Testis (tissue), 3 donors: ENCODE results near the gene HORMAD2. TPM values are rescaled to one million over a fixed set of nuclear protein-coding genes. Genes with fewer than 3 reads are reported as not detected.
A peak's percentile ranks its signal among the peaks of the same experiment; 100 is the strongest.

ENCODE experiments used
- DNase-seq: peaks from one replicate; pipeline ENCODE4 v3.0.0-alpha.2; 2019
- H3K27ac ChIP-seq, 2 donors: fragments of 200-600 bp; sonication (generic); one replicate each; pipeline ENCODE4 v1.5.1; 2019
- H3K27me3 ChIP-seq: fragments of 200-600 bp; sonication (generic); one replicate; pipeline ENCODE4 v1.5.1; 2019
- H3K36me3 ChIP-seq: fragments of 200-600 bp; sonication (generic); one replicate; pipeline ENCODE4 v1.5.1; 2017; ENCODE audit warnings: low read depth; ENCODE audit errors: missing control alignments
- H3K4me1 ChIP-seq: fragments of 200-600 bp; sonication (generic); one replicate; pipeline ENCODE4 v1.5.1; 2019
- H3K4me3 ChIP-seq, 2 donors: fragments of 200-600 bp; sonication (generic); one replicate each; pipeline ENCODE4 v1.5.1; 2017 to 2019
- H3K9me3 ChIP-seq: fragments of 200-600 bp; sonication (generic); one replicate; pipeline ENCODE4 v1.5.1; 2017
- CTCF ChIP-seq, 3 experiments: fragments of 450-650 bp in 2 of 3; fragments of 200-600 bp in 1 of 3; sonication (generic) in 1 of 3; IDR thresholded peaks; one replicate each; pipeline ENCODE4 v1.5.1; 2016 to 2019; ENCODE audit warnings: antibody characterized with exemption in 3 of 3, mild to moderate bottlenecking in 2 of 3, moderate library complexity in 1 of 3
- POLR2A ChIP-seq: fragments of 450-650 bp; IDR thresholded peaks from one replicate; pipeline ENCODE4 v1.6.1; 2017; ENCODE audit warnings: antibody characterized with exemption, mild to moderate bottlenecking, moderate library complexity
- WGBS, 2 donors: methylation state at CpG; one replicate each; pipeline ENCODE4 v1.1.5; 2018; 5-methylcytosine and 5-hydroxymethylcytosine counted together
- intact Hi-C: fragments of 100-400 bp; cut with DNase I; formaldehyde crosslinking; loops from one replicate; pipeline ENCODE4 v1.15.1; 2023; ENCODE audit warnings: low total_unique reads
- polyA plus RNA-seq: library from polyadenylated mRNA; stranded (reverse); fragments of 350-450 nt; fragmentation: Illumina TruSeq; extraction: RNeasy Lipid Tissue Mini Kit (QIAGEN cat#74804); gene quantifications from one replicate; pipeline ENCODE4 v1.2.3, GENCODE V29; 2014; ENCODE audit warnings: low read depth, low replicate concordance; ENCODE audit not compliant: insufficient read depth
- total RNA-seq, 2 donors: library from RNA; depleted of rRNA; stranded (reverse); fragments of >200 nt; gene quantifications; one replicate each; pipeline ENCODE4 v1.2.3, GENCODE V29; 2016

Gene HORMAD2
- total and polyA plus RNA-seq, 3 donors from 2014 or later: 14.7 to 45.2 (median 24.2) TPM

GRCh38 chr22:30159561-30160353 lies 79.5 kb downstream of the HORMAD2 start:
- no peak for TF ChIP-seq CTCF (IDR thresholded peaks at IDR 0.05)
- TF ChIP-seq POLR2A: no peak
- Histone ChIP-seq H3K4me3 (no peak overlapping the region), H3K27ac (no peak overlapping the region), H3K36me3 (no peaks in the 10 kb centered on the region), H3K4me1 (no peaks in the 10 kb centered on the region), H3K27me3 (no peaks in the 10 kb centered on the region), H3K9me3 (no peaks in the 10 kb centered on the region)
- peak; percentile 45 for DNase-seq
- intact Hi-C loops: no loop called here
- 77 to 79% methylated on average over 2 of the region's 2 CpGs for WGBS, 2 donors

- Histone ChIP-seq H3K4me1 (no peaks in the 10 kb centered on the region), H3K9me3 (no peaks in the 10 kb centered on the region), H3K27ac (no peak overlapping the region), H3K36me3 (no peaks in the 10 kb centered on the region), H3K27me3 (no peaks in the 10 kb centered on the region), H3K4me3 (no peak overlapping the region)
- intact Hi-C loops: no loop called here
- TF ChIP-seq CTCF (IDR thresholded peaks at IDR 0.05) (no peak), POLR2A (no peak)
- no peak for DNase-seq
These were observed 80.8 kb downstream of the HORMAD2 start for GRCh38 chr22:30161051-30161469.

- Histone ChIP-seq H3K4me1 (no peaks in the 10 kb centered on the region), H3K9me3 (no peaks in the 10 kb centered on the region), H3K27me3 (no peaks in the 10 kb centered on the region), H3K27ac (no peak overlapping the region), H3K4me3 (no peak overlapping the region), H3K36me3 (no peaks in the 10 kb centered on the region)
- intact Hi-C loops: no loop called here
- no peak for DNase-seq
- 93 to 95% methylated on average over 2 of the region's 2 CpGs for WGBS, 2 donors
- TF ChIP-seq POLR2A: no peak
- no peak for TF ChIP-seq CTCF (IDR thresholded peaks at IDR 0.05)
These were observed 87.0 kb downstream of the HORMAD2 start for GRCh38 chr22:30167296-30167695.

- Histone ChIP-seq H3K4me3 (no peak overlapping the region), H3K27me3 (no peaks in the 10 kb centered on the region), H3K36me3 (no peaks in the 10 kb centered on the region), H3K9me3 (no peaks in the 10 kb centered on the region), H3K27ac (no peak overlapping the region), H3K4me1 (no peaks in the 10 kb centered on the region)
- DNase-seq: no peak
- WGBS, 2 donors: 85 to 87% methylated on average over 1 of the region's 1 CpG
- intact Hi-C loops: no loop called here
- no peak for TF ChIP-seq CTCF (IDR thresholded peaks at IDR 0.05)
- TF ChIP-seq POLR2A: no peak
These were observed 87.5 kb downstream of the HORMAD2 start for GRCh38 chr22:30167734-30168133.

- no peaks in the 10 kb centered on the region for H3K36me3 ChIP-seq
- intact Hi-C loops: no loop called here
- DNase-seq: no peak
- no peak overlapping the region for H3K27ac ChIP-seq
- H3K27me3 ChIP-seq: no peaks in the 10 kb centered on the region
- no peak for TF ChIP-seq CTCF (IDR thresholded peaks at IDR 0.05)
- no peak for TF ChIP-seq POLR2A
- H3K4me1 ChIP-seq: no peaks in the 10 kb centered on the region
- WGBS, 2 donors: 79 to 90% methylated on average over 1 of the region's 1 CpG
- H3K9me3 ChIP-seq: no peaks in the 10 kb centered on the region
- no peak overlapping the region for H3K4me3 ChIP-seq
These were observed 88.7 kb downstream of the HORMAD2 start for GRCh38 chr22:30169002-30169401.
